NCI-H2171 (cell line): ENCODE measurements around the gene LUM.

Source experiments
- DNase-seq: peaks from one replicate; lab custom pipeline; 2025; lab: John Stamatoyannopoulos, UW

Gene LUM

GRCh38 chr12:91111366-91112325 is at the start of gene LUM:
TSS of gene LUM (minus strand) at chr12:91111494. CDS start at chr12:91108979, 2,515 bp downstream.
- no peak for DNase-seq

GRCh38 chr12:91161009-91161408 is 49.7 kb upstream of the LUM start:
- DNase-seq = no peak

DNA sequence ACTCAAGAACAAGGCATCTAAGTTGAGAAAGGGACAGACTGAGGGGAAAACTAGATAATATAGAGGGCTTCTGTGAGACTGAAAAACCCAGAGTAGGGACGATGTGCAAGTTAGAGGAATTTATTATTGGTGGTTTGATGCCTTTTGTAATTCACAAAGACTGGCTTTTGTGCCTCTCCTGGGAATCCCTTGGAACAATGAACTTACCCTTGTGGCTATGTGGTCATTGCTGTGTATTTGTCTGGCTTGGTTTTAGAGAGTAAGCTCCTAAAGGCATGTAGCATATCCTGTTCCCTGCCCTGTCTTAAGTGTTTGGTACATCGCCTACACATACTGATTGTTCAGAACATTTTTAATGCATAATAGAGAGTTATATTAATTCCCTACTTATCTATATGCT is 44.7 kb upstream of the LUM start:
- DNase-seq = no peak

DNA sequence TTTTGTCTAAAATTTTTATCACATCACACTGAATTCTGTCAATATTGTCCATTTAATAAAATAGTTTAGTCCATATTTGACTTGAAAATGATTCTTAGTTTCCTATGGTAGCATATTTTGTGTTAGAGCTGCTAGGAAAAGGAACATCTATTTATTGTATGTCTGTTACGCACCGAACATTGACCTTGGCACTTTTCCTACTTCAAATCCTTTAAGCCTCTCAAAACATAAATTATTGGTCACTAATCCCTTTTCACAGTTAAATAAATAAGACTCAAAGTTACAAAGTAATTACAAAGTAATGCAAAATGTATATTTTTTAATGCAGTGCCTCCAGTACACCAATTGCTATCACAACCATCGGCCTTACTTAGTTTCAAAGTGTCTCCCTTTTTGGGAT is 42.8 kb upstream of the LUM start:
- no peak for DNase-seq

DNA sequence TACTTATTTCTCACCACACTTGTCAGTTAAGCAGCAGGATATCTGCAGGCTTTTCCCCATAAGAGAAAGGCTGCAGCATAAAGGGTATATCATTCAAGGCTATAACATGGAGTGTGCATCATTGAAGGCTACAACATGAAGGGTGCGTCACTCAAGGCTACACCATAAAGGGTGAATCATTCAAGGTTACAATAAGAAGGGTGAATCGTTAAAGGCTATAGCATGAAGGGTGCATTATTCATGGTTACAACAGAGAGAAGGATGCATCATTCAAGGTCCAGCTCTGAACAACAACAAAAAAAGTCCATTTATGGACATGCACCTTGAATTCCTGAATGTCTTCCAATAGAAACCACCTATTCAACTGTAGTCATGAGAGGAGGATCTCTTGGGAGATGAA is 32.8 kb upstream of the LUM start:
- no peak for DNase-seq

DNA sequence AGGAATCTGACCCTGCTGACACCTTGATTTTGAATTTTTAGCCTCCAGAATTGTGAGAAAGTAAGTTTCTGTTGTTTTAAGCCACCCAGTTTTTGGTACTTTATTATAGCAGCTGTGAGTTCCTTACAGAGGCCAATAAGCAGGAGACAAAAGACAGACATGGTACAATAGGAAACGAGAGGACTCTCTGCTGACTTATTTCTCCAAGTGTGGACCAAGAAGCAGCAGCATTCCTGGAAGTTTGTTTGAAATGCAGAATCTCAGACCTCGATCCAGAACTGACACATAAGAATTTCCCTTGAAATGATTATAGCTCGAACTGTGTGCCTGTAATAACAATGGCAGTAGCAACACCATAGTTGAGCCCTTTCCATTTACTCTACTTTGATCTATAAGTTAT is 31.9 kb upstream of the LUM start:
- no peak for DNase-seq

- DNase-seq = no peak
Measured at GRCh38 chr12:91142221-91142631, 30.9 kb upstream of the LUM start.

DNA sequence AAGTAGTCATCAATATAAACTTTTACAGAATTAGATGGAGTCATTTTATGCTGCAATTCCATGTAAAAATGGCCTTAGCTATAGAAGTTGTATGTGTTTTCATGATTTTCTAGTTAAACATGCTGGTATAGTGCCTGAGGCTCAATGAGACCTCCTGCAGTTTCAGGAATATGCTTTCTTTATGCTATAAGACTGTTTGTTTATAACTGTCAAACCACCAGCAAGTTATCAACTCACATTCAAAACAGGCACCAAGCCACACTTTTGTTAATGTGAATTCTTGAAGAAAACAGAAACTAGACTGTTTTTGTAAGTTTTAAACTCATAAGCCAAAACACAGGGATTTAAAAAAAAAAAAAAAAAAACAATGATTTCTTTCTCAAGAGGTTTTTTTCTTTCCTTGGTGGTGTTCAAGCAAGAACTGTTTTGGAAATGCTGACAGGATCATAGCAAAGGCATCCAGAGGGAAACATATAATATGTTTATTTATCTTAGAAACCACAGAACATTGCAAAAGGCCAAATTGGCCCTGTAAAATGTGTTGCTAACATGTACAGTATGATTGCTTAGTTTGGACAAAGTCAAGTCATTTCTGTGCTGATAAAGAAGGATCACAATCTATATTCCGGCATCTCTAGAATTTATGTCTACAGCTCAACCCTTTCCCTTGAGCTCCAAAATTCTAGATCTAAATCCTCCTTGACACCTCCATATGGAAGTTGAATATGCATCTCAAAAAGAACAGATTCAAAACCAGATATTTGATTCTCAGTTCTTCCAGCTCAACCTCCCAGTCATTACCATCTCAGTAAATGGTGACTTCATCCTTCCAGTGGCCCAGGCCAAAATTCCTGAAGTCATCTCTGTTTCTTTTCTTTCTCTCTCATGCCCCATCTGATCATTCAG is 29.0 kb upstream of the LUM start:
- DNase-seq = no peak

DNA sequence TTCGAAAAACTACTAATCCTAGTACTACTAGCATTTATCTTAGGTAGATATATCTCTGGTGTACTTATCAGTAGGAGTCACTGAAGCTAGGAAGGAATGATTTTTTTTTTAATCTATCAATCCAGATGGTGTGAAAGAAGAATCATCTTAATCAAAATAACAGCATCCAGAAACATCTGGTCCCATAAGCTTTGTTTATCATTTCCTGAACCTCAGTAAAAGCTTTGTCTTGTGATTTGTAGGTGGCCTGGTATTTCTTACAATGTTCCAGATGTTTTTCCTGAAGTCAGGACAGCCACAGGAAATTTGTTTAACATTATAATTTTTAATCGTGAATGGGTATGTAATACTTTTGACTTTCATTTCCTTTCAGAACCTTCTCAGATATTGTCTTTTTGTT is 28.0 kb upstream of the LUM start:
- DNase-seq = no peak

DNA sequence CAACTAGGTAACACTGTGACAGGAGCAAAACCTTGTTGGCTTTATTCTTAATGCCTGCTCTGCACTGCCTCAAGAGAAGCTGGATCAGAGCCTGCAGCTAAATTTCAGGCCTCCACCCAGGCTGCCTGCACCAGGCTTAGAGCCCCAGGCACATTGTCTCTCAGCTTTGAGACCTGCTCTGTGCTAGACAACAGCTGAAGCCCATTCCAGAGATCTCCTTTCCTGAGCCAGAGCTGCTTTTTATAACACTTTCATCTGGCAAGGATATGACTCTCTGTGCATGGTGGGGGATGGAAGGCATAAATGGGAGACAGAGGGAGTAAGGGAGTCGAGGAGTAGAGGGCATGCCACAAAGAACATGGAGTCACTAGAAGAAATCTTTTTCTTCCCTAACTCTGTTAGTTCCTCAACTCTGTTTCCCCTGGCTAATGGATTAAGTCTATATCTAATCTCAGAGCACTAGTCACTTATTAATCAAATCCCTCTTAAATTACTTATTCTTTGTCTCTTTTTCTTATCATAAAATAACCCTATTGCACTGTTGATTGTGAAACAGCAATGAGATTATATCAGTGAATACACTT is 27.1 kb upstream of the LUM start:
- DNase-seq = no peak

GRCh38 chr12:91133871-91134270 is 22.6 kb upstream of the LUM start:
- DNase-seq = no peak

GRCh38 chr12:91129662-91130362 is 18.5 kb upstream of the LUM start:
- DNase-seq = no peak

DNA sequence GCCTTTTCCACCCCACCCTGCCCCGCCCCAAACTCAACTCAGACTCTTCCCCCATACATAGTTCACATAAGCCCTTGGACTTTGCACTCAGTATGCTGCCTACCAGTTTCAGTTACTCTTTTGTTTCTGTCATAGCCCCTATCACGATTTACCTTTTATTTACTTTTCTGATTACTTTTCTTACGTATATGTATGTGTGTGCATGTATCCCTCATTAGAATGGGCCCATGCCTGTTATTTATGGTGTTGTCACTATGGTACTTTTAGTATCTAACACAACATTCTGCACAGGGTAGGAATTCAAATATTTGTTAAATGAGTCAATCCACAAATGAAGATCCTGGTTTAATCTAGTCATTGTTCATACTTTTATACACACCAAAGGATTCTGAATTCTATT is 16.5 kb upstream of the LUM start:
- no peak for DNase-seq

GRCh38 chr12:91127306-91127705 is 16.0 kb upstream of the LUM start:
- DNase-seq = no peak

DNA sequence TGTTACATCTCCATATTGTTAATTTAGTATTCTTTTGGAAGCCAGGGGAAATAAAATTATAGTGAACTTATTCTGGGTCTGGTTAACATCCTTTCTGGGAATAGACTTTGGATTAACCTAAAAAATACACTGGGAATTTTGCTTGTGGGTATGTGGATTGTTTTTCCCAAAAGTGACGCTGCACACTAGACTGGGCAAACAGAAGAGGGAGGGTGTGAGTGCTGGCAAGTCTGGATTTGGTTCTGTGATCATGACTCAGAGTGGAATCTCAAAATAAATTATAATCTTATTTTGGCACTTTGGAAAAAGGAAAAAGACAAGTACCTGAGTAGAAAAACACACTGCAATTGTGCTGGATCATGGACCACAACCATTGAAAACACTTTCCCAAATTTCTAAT is 15.2 kb upstream of the LUM start:
- DNase-seq = no peak

DNA sequence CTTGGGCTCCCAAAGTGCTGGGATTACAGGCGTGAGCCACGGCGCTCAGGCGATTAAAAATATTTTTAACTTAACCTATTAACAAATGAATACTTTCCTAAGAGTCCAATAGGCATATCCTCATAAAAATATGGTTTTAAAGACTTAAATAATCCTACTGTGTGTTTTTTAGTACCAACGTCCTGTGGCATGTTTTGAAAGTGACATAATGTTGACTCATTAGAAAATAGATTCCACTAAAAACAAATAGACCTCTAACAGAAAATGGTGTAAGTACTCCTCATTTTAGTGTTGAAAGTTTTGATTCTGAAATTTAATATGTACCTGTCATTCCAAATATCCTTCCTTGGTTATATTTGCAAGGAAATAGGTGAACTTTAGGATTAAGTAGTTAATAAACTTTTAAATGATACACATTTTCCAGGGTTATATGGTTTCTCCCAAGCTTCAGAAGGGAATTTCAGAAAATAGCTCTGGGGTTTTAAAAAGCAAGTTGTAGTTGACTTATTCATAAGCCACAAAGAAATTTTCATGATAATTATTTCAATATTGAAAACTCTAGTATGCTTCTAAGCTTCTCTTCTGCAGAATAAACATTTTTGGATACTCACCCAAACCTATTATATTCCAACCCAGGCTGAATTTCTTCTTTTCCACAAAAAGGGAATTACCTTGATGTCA is 12.1 kb upstream of the LUM start:
- no peak for DNase-seq

- no peak for DNase-seq
Measured at GRCh38 chr12:91120781-91121180, 9.5 kb upstream of the LUM start.

GRCh38 chr12:91119089-91119488 is 7.8 kb upstream of the LUM start:
- no peak for DNase-seq

DNA sequence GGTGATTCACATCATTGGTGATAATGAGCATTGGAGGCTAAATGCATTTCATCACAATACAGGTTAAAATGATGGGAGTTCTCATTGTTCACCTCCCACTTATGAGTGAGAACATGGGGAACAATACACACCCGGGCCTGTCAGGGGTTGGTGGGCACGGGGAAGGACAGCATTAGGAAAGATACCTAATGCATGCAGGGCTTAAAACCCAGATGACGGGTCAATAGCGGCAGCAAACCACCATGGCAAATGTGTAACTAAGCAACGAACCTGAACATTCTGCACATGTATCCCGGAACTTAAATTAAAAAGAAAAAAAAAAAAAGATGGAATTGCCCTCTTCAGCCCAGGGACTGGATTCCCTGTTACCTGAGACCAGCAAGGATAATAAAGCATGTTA is 2.3 kb upstream of the LUM start:
- DNase-seq = no peak

- no peak for DNase-seq
Measured at GRCh38 chr12:91110311-91110924, 876 bp downstream of the LUM start.
